ENCODE results near the gene NRP1. TPM values are rescaled to one million over a fixed set of nuclear protein-coding genes. Genes with fewer than 3 reads are reported as not detected.

The NRP1 gene
- total RNA-seq, 2 donors from 2014 or later = 23.0 to 37.1 TPM

GRCh38 chr10:33186150-33186549 is 148.3 kb downstream of the NRP1 start:
- no peak overlapping the region for H3K4me3 ChIP-seq
- no peak overlapping the region for H3K27ac ChIP-seq
- H3K27me3 ChIP-seq (replicated peaks; ENCODE audit: insufficient read depth) = no peaks in the 10 kb centered on the region
- intact Hi-C loops (cut with DNase I) = no loop called here
- no peak for DNase-seq (ENCODE audit: low spot score)
- H3K9me3 ChIP-seq = no peaks in the 10 kb centered on the region
- no peaks in the 10 kb centered on the region for H3K36me3 ChIP-seq
- TF ChIP-seq POLR2AphosphoS5 (IDR thresholded peaks at IDR 0.05) (no peak), POLR2A (IDR thresholded peaks at IDR 0.05) (no peak)
- TF ChIP-seq, protein P1, sequence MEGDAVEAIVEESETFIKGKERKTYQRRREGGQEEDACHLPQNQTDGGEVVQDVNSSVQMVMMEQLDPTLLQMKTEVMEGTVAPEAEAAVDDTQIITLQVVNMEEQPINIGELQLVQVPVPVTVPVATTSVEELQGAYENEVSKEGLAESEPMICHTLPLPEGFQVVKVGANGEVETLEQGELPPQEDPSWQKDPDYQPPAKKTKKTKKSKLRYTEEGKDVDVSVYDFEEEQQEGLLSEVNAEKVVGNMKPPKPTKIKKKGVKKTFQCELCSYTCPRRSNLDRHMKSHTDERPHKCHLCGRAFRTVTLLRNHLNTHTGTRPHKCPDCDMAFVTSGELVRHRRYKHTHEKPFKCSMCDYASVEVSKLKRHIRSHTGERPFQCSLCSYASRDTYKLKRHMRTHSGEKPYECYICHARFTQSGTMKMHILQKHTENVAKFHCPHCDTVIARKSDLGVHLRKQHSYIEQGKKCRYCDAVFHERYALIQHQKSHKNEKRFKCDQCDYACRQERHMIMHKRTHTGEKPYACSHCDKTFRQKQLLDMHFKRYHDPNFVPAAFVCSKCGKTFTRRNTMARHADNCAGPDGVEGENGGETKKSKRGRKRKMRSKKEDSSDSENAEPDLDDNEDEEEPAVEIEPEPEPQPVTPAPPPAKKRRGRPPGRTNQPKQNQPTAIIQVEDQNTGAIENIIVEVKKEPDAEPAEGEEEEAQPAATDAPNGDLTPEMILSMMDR (IDR thresholded peaks at IDR 0.05) = no peak
- WGBS = 97% methylated on average over 7 of the region's 7 CpGs
- H3K4me1 ChIP-seq (replicated peaks) = no peaks in the 10 kb centered on the region

DNA sequence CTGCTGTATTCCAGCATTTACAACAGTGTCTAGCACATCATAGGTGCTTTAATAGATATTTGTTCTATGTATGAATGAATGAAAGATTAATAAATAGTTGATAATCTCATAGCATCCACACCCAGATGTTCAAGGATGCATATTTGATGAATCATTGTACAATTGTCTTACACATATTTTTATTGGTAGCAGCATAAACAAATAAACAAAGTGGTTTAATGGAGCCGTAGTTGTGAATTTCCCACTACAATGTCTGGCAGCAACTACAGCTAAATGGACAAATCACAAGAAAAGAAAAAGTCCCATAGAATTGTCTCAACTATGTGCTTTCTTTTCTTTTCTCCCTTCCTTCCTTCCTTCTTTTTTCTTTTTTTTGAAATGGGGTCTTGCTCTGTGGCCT is 150.8 kb downstream of the NRP1 start:
- TF ChIP-seq POLR2A (IDR thresholded peaks at IDR 0.05) (no peak), POLR2AphosphoS5 (IDR thresholded peaks at IDR 0.05) (no peak)
- TF ChIP-seq, protein P1 (IDR thresholded peaks at IDR 0.05) = no peak
- H3K27me3 ChIP-seq (replicated peaks; ENCODE audit: insufficient read depth) = no peaks in the 10 kb centered on the region
- no peak overlapping the region for H3K4me3 ChIP-seq
- H3K4me1 ChIP-seq (replicated peaks) = no peaks in the 10 kb centered on the region
- no peaks in the 10 kb centered on the region for H3K9me3 ChIP-seq
- no peaks in the 10 kb centered on the region for H3K36me3 ChIP-seq
- H3K27ac ChIP-seq = no peak overlapping the region
- intact Hi-C loops (cut with DNase I) = no loop called here
- DNase-seq (ENCODE audit: low spot score) = no peak
- WGBS = 67% methylated on average over 1 of the region's 1 CpG

DNA sequence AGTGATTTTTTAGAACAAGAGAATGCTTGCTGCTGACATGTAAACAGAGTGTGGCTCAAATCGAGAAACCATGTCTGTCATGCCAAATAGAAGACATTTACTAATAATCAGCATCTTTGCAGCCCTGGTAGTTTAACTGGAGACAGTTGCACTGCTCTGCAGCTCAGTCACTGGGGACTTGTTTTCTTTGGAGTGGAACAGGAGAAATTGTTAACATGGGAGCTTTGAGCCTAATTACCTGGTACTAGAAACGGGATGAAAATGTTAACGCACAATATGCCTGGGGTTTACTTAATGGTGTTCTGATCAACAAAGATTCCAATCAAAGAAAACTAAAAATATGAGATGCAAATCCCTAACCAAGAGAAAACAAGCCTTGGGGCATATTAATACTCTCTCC is 153.5 kb downstream of the NRP1 start:
- DNase-seq (ENCODE audit: low spot score) = no peak
- H3K4me3 ChIP-seq = no peak overlapping the region
- H3K4me1 ChIP-seq (replicated peaks) = no peaks in the 10 kb centered on the region
- no peaks in the 10 kb centered on the region for H3K9me3 ChIP-seq
- no peak for TF ChIP-seq POLR2A (IDR thresholded peaks at IDR 0.05)
- TF ChIP-seq POLR2AphosphoS5 (IDR thresholded peaks at IDR 0.05) = no peak
- TF ChIP-seq, protein P1 (IDR thresholded peaks at IDR 0.05) = no peak
- intact Hi-C loops (cut with DNase I) = no loop called here
- 60% methylated on average over 3 of the region's 3 CpGs for WGBS
- no peaks in the 10 kb centered on the region for H3K27me3 ChIP-seq (replicated peaks; ENCODE audit: insufficient read depth)
- H3K27ac ChIP-seq = no peak overlapping the region
- no peaks in the 10 kb centered on the region for H3K36me3 ChIP-seq

GRCh38 chr10:33180390-33180789 is 154.1 kb downstream of the NRP1 start:
- no peak for DNase-seq (ENCODE audit: low spot score)
- 79% methylated on average over 5 of the region's 5 CpGs for WGBS
- H3K4me1 ChIP-seq (replicated peaks) = no peaks in the 10 kb centered on the region
- H3K4me3 ChIP-seq = no peak overlapping the region
- H3K36me3 ChIP-seq = no peaks in the 10 kb centered on the region
- intact Hi-C loops (cut with DNase I) = no loop called here
- H3K27ac ChIP-seq = no peak overlapping the region
- TF ChIP-seq POLR2AphosphoS5 (IDR thresholded peaks at IDR 0.05) (no peak), POLR2A (IDR thresholded peaks at IDR 0.05) (no peak)
- TF ChIP-seq, protein P1 (IDR thresholded peaks at IDR 0.05) = no peak
- H3K9me3 ChIP-seq = no peaks in the 10 kb centered on the region
- H3K27me3 ChIP-seq (replicated peaks; ENCODE audit: insufficient read depth) = no peaks in the 10 kb centered on the region

DNA sequence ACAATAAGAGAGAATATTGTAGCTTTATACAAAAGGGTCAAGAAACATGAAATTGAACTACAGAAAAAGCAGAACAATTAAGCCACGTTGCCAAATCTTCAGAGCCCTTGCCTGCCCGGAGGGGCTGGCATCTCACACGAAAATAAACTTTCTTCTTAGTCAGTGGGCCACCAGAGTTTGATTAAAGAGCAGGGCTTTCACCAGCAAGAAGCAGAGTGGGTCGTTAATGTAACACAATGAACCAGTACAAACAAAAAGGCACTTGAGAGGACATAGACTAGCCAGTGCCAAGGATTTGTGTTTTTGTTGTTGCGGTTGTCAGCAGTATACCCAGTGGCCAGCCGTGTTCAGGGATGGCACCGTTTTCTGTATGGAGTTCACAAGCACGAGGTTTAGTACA is 155.4 kb downstream of the NRP1 start:
- Histone ChIP-seq H3K27me3 (replicated peaks; ENCODE audit: insufficient read depth) (no peaks in the 10 kb centered on the region), H3K4me3 (no peak overlapping the region), H3K4me1 (replicated peaks) (no peaks in the 10 kb centered on the region), H3K36me3 (no peaks in the 10 kb centered on the region), H3K9me3 (no peaks in the 10 kb centered on the region), H3K27ac (no peak overlapping the region)
- no peak for DNase-seq (ENCODE audit: low spot score)
- intact Hi-C loops (cut with DNase I) = no loop called here
- TF ChIP-seq POLR2AphosphoS5 (IDR thresholded peaks at IDR 0.05) (no peak), POLR2A (IDR thresholded peaks at IDR 0.05) (no peak)
- TF ChIP-seq, protein P1 (IDR thresholded peaks at IDR 0.05) = no peak
- WGBS = 36% methylated on average over 8 of the region's 8 CpGs
